ENCODE measurements around the gene SPOCK1.

Gene SPOCK1

DNA sequence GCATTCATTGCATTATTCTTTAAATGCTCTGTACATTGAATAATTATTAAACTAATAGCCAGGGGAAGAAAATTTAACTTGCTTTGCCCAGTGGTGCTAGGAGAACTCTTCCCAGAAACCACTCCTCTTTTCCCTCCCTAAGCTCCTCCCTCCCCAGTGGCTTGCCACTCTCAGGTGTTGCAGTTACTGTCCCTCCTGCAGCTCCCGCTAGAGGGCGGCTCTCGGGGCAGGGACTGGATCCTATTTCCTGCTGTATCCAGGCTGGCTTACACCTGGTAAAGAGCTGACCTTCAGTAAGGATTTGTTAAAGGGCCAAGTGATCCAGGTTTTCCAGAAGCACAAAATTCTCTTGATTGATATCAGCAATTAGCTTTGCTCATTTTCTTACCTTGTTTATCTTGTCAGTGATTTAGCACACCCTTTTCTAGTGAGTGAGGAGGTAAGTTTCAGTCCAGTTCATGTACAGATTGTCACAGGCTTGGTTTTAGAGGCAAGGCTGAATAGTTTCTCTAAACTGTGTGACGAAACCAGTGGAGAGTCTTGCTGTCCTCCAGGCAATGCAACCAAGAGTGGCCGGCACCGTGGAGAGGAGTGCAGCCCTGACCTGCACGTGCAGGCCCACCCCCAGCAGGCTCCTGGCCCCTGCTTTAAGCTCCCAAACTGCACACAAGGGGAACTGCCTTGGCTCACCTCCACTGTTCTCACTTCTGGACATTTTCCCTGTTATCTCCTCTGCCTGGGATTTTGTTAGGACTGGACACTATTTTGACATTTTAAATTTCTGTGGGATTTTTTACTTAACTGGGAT is 423.8 kb downstream of the SPOCK1 start:
- TF ChIP-seq, protein P1, sequence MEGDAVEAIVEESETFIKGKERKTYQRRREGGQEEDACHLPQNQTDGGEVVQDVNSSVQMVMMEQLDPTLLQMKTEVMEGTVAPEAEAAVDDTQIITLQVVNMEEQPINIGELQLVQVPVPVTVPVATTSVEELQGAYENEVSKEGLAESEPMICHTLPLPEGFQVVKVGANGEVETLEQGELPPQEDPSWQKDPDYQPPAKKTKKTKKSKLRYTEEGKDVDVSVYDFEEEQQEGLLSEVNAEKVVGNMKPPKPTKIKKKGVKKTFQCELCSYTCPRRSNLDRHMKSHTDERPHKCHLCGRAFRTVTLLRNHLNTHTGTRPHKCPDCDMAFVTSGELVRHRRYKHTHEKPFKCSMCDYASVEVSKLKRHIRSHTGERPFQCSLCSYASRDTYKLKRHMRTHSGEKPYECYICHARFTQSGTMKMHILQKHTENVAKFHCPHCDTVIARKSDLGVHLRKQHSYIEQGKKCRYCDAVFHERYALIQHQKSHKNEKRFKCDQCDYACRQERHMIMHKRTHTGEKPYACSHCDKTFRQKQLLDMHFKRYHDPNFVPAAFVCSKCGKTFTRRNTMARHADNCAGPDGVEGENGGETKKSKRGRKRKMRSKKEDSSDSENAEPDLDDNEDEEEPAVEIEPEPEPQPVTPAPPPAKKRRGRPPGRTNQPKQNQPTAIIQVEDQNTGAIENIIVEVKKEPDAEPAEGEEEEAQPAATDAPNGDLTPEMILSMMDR (IDR thresholded peaks at IDR 0.05; ENCODE audit: control extremely low read depth, extremely low read depth, low read depth, missing control alignments) = peak; percentile 54
- ChIA-PET POLR2A (no interaction called here), CTCF (interaction anchor here (0.7 to 2.3 kb wide), 11 partner anchors 8 to 48 kb away, joined by 3 to 10 read pairs (median 4); no protein-coding TSS in a partner anchor)
- peak; percentile 69 for DNase-seq (ENCODE audit: extremely low spot score)

DNA sequence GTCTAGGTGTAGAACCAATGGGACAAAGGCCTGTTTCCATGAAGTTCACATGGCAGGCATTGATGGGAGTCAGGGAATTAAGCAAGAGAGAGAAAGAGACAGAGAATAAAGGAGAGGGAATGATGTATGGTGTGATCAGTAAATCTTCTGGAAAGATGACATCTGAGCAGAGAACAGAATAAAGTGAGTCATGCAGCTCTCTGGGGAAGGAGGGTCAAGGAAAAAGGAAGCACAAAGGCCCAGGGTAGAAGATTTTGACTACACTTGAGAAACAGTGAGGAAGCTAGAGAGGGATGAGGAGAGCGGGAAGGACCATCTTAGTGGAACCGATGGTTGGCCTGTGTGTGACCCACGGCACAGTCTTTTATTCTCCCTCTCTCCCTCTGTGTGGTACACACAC is 425.9 kb downstream of the SPOCK1 start:
- DNase-seq (ENCODE audit: extremely low spot score) = no peak
- POLR2A ChIA-PET = no interaction called here
- TF ChIP-seq, protein P1 (IDR thresholded peaks at IDR 0.05; ENCODE audit: control extremely low read depth, extremely low read depth, low read depth, missing control alignments) = no peak
- CTCF ChIA-PET = interaction anchor here (1.0 kb wide), 1 partner anchor 14 kb away, joined by 3 read pairs; no protein-coding TSS in a partner anchor

DNA sequence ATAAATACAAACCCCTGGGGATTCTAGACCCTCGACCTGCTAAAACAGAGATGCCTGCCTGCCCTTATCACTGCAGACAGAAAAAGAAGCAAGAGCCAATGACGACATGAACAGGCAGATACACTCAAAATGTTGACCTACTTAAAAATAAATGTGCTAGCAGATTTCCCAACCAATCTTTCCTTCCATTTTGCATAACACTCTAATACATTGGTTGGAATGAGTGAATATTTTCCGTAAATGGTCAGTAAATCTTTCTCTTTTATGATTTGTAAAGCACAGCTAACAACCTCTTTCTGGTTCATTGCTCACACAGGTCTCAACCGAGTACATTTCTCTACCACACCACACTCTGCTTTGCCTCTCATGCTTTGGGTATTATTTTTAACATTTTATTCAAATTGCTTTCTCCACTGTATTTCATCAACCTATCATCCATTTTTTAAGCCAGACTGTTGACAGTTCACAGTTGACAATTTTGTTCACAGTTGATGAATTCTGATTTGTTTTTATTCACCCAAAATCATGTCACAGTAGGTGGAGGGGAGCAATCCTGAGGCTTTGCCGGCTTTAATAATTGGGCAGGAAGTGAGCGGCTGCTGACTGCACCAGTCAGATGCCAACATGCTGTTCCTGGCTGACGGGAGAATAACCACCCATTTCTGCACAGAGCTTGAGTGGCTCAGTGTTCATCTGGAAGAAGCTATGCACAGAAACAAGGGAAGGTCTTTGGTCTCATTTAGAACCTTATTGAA is 426.6 kb downstream of the SPOCK1 start:
- CTCF ChIA-PET = no interaction called here
- POLR2A ChIA-PET = no interaction called here
- DNase-seq (ENCODE audit: extremely low spot score) = no peak
- TF ChIP-seq, protein P1 (IDR thresholded peaks at IDR 0.05; ENCODE audit: control extremely low read depth, extremely low read depth, low read depth, missing control alignments) = no peak

DNA sequence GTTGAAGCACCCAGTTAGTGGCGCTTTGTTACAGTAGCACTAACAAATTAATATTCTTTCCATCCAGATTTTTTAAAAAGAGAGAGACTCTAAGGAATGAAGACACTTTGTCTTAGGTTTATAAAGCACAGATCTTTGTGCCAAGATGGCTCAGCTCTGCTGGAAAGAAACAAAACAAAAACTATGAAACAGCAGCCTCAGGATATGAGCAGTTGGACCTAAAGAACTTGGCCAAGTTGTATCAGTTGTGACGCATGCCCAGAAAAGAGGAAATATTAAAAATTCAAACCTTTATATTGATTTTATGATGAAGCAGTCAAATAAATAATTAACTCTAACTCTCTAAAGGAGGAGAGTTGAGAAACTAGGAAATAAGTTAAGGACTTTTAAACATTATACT is 427.2 kb downstream of the SPOCK1 start:
- CTCF ChIA-PET = interaction anchor here (1.8 kb wide), 1 partner anchor 11 kb away, joined by 5 read pairs; no protein-coding TSS in a partner anchor
- POLR2A ChIA-PET = no interaction called here
- DNase-seq (ENCODE audit: extremely low spot score) = no peak
- TF ChIP-seq, protein P1 (IDR thresholded peaks at IDR 0.05; ENCODE audit: control extremely low read depth, extremely low read depth, low read depth, missing control alignments) = no peak

DNA sequence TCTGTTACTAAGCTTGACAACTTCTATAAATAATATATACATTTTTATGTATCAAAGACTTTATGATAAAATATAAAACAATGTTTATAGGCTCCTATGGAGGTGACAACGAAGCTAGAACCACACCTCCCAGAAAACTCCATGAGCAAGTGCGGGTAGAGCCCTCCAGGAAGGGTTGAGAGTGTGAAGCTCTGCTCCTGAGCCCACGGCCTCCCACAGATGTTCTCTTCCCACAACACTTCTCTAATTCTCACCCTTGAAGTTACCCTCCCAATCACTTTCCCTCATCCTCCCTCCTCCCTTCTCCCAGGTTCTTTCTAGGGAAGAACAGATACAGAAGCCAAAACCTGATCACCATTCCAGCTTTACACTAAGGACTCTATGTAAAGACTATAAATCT is 427.6 kb downstream of the SPOCK1 start:
- POLR2A ChIA-PET = no interaction called here
- TF ChIP-seq, protein P1 (IDR thresholded peaks at IDR 0.05; ENCODE audit: control extremely low read depth, extremely low read depth, low read depth, missing control alignments) = no peak
- DNase-seq (ENCODE audit: extremely low spot score) = no peak
- CTCF ChIA-PET = interaction anchor here (1.8 kb wide), 1 partner anchor 11 kb away, joined by 5 read pairs; no protein-coding TSS in a partner anchor

DNA sequence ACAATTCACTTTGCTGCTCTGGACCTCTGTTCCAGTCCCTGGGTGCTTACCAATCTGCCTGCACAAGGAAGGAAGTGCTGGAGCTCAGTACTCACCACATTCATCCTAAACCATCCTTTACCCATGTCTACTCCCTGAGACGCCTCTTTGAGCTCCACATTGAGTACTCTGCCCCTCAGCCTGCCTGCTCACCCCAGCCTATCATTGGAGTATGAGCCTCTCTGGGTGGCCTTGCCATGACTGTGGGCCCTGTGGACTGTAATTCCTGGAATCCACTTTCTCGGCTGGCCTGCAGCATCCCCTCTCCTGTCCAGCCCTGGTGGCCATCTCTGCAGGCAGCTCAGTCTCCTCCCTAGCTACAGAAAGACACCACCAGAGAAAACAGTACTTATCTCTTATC is 428.6 kb downstream of the SPOCK1 start:
- ChIA-PET POLR2A (no interaction called here), CTCF (interaction anchor here (1.6 to 1.8 kb wide), 2 partner anchors 8 to 10 kb away, joined by 4 to 5 read pairs; no protein-coding TSS in a partner anchor)
- DNase-seq (ENCODE audit: extremely low spot score) = no peak
- TF ChIP-seq, protein P1 (IDR thresholded peaks at IDR 0.05; ENCODE audit: control extremely low read depth, extremely low read depth, low read depth, missing control alignments) = no peak

Measured in GM10248 (cell line).